ENCODE data around the gene OTOR.

- TF ChIP-seq CTCF (IDR thresholded peaks at IDR 0.05), result no peak
- no peak for TF ChIP-seq POLR2A (IDR thresholded peaks at IDR 0.05)
These were observed 27.8 kb downstream of the OTOR start for GRCh38 chr20:16775961-16776360.
